ENCODE results near the gene TANC1. TPM values are rescaled to one million over a fixed set of nuclear protein-coding genes. Genes with fewer than 3 reads are reported as not detected.

Gene TANC1
- total RNA-seq, 1 experiment from 2014 or later = 2.5 TPM

DNA sequence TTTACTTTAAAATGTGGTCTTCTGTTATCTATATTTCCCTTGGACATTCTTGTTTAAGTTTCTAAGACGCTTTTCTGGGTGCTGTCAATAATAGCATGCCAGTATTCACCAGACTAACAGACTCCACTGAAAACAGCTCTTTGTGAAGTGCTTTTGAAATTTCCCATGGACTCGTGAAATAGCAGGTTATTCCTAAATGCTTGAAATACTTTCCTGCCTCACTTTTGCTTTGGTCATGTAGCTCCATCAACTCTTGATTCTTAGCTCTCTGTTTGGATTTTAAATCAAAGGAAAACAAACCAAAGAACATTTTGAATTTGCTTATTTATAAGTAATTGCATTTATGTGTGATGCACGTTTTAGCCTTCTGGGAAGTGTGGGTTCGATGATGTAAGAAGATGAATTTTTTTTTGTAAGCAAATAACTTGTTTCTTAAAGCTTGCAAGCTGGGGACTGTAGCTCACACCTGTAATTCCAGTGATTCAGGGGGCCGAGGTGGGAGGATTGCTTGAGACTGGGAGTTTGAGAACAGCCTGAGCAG is 170.3 kb downstream of the TANC1 start:
- no CpG with 5 or more reads among the region's 5 CpGs for WGBS (ENCODE audit: extremely low coverage, insufficient read length, low lambda C conversion rate)
- TF ChIP-seq, protein P1, sequence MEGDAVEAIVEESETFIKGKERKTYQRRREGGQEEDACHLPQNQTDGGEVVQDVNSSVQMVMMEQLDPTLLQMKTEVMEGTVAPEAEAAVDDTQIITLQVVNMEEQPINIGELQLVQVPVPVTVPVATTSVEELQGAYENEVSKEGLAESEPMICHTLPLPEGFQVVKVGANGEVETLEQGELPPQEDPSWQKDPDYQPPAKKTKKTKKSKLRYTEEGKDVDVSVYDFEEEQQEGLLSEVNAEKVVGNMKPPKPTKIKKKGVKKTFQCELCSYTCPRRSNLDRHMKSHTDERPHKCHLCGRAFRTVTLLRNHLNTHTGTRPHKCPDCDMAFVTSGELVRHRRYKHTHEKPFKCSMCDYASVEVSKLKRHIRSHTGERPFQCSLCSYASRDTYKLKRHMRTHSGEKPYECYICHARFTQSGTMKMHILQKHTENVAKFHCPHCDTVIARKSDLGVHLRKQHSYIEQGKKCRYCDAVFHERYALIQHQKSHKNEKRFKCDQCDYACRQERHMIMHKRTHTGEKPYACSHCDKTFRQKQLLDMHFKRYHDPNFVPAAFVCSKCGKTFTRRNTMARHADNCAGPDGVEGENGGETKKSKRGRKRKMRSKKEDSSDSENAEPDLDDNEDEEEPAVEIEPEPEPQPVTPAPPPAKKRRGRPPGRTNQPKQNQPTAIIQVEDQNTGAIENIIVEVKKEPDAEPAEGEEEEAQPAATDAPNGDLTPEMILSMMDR (conservative IDR thresholded peaks at IDR 0.05) = no peak
- Histone ChIP-seq H3K27me3 (ENCODE audit: insufficient read depth, low read length) (no peaks in the 10 kb centered on the region), H4K8ac (replicated peaks; ENCODE audit: insufficient read length, low read depth, low read length) (no peak overlapping the region), H3K79me1 (ENCODE audit: insufficient read depth, low read depth, low read length, poor library complexity, severe bottlenecking) (no peaks in the 10 kb centered on the region), H2BK5ac (ENCODE audit: insufficient read length, low read length) (no peak overlapping the region), H2AFZ (ENCODE audit: low read length) (no peak overlapping the region), H3K23me2 (ENCODE audit: insufficient read length, low read depth, low read length, poor library complexity, severe bottlenecking) (no peaks in the 10 kb centered on the region), H3K9me3 (ENCODE audit: control insufficient read depth, low read depth, low read length) (no peaks in the 10 kb centered on the region), H2BK120ac (ENCODE audit: low read depth, low read length, poor library complexity, severe bottlenecking) (no peak overlapping the region), H4K5ac (ENCODE audit: insufficient read length, low read depth, low read length) (no peak overlapping the region), H4K20me1 (ENCODE audit: control insufficient read depth, insufficient read depth, insufficient read length) (no peaks in the 10 kb centered on the region), H2BK12ac (ENCODE audit: insufficient read length, low read depth, low read length) (no peak overlapping the region), H3K4ac (ENCODE audit: low read depth, low read length) (no peak overlapping the region), H3K27ac (ENCODE audit: insufficient read length, low read depth, low read length) (no peak overlapping the region), H3K18ac (ENCODE audit: insufficient read length, low read depth, low read length) (no peak overlapping the region), H4K91ac (ENCODE audit: insufficient read length, low read depth, low read length) (no peak overlapping the region), H3K4me1 (ENCODE audit: insufficient read depth, low read length) (no peaks in the 10 kb centered on the region), H2BK20ac (ENCODE audit: low read depth, low read length, poor library complexity, severe bottlenecking) (no peak overlapping the region), H2BK15ac (ENCODE audit: low read depth, low read length) (no peak overlapping the region), H3K56ac (ENCODE audit: insufficient read length, low read depth, low read length) (no peak overlapping the region), H3K14ac (ENCODE audit: insufficient read depth, low read length) (no peak overlapping the region), H3K9ac (ENCODE audit: extremely low read depth, insufficient read length, low read length) (no peak overlapping the region), H3K79me2 (ENCODE audit: insufficient read depth, low read length) (no peaks in the 10 kb centered on the region), H2AK5ac (ENCODE audit: insufficient read length, low read length) (no peak overlapping the region), H3K4me2 (ENCODE audit: insufficient read depth, insufficient read length, low read length) (no peak overlapping the region), H3K23ac (ENCODE audit: insufficient read length, low read depth, low read length) (no peak overlapping the region), H3T11ph (ENCODE audit: low read length) (no peak overlapping the region)
- no peak for DNase-seq
- no peaks in the 10 kb centered on the region for H3K9me3 Mint-ChIP-seq
- no peaks in the 10 kb centered on the region for H3K27me3 Mint-ChIP-seq (ENCODE audit: low read depth)
- no peak overlapping the region; a peak in 1 of 7 replicates for H3K27ac Mint-ChIP-seq
- H3K4me1 Mint-ChIP-seq = peaks cover 5 to 11% of the 10 kb centered on the region in 2 experiments
- no peaks in the 10 kb centered on the region for H3K36me3 Mint-ChIP-seq (ENCODE audit: insufficient read depth in 1 of 3, low read depth in 3 of 3)
- H3K4me3 Mint-ChIP-seq = no peak overlapping the region
